Measurements from ENCODE around the gene PCSK1.

DNA sequence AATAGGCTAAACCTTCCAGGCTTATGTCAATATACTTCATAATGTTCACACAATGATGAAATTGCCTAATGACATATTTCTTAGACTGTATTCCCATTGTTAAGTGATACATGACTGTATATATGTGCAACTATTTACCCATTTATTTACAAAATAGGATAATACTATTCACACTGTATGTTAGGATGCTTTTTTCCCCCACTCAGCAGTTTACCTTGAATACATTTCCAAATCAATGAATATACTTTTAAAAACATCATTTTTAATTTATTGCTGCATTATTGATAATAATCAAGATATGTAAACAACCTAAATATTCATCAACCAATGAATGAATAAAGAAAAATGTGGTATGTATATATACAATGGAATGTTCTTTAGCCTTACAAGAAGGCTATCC is 55.5 kb downstream of the PCSK1 start:
- TF ChIP-seq CTCF (IDR thresholded peaks at IDR 0.05) (no peak), CREB1 (CRISPR knock-in tag; IDR thresholded peaks at IDR 0.05) (no peak), USF2 (CRISPR knock-in tag; IDR thresholded peaks at IDR 0.05) (no peak), JUN (CRISPR knock-in tag; IDR thresholded peaks at IDR 0.05) (no peak), E2F1 (CRISPR knock-in tag; IDR thresholded peaks at IDR 0.05) (no peak), E2F4 (CRISPR knock-in tag; IDR thresholded peaks at IDR 0.05; ENCODE audit: borderline replicate concordance, low read depth) (no peak), FOXP1 (CRISPR knock-in tag; IDR thresholded peaks at IDR 0.05; ENCODE audit: borderline replicate concordance) (no peak), TEAD4 (CRISPR knock-in tag; IDR thresholded peaks at IDR 0.05) (no peak), NR1H2 (CRISPR knock-in tag; IDR thresholded peaks at IDR 0.05) (no peak), FOXK1 (CRISPR knock-in tag; IDR thresholded peaks at IDR 0.05) (no peak)
- TF ChIP-seq, protein P1, sequence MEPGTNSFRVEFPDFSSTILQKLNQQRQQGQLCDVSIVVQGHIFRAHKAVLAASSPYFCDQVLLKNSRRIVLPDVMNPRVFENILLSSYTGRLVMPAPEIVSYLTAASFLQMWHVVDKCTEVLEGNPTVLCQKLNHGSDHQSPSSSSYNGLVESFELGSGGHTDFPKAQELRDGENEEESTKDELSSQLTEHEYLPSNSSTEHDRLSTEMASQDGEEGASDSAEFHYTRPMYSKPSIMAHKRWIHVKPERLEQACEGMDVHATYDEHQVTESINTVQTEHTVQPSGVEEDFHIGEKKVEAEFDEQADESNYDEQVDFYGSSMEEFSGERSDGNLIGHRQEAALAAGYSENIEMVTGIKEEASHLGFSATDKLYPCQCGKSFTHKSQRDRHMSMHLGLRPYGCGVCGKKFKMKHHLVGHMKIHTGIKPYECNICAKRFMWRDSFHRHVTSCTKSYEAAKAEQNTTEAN (CRISPR knock-in tag; IDR thresholded peaks at IDR 0.05) = no peak

Data from WTC11 (cell line).